K562 treated with DMSO at 1 percent for 4 hours (cell line): ENCODE results near the gene CARS1. TPM values are rescaled to one million over a fixed set of nuclear protein-coding genes. Genes with fewer than 3 reads are reported as not detected.

Source experiments
- total RNA-seq: library from RNA; unstranded; fragments of 300-600 nt; gene quantifications from 2 replicates; pipeline ENCODE4 v1.2.3, GENCODE V29; 2022; ENCODE audit not compliant: insufficient read depth

Gene CARS1
- total RNA-seq: 153 and 162 TPM in 2 replicates

DNA sequence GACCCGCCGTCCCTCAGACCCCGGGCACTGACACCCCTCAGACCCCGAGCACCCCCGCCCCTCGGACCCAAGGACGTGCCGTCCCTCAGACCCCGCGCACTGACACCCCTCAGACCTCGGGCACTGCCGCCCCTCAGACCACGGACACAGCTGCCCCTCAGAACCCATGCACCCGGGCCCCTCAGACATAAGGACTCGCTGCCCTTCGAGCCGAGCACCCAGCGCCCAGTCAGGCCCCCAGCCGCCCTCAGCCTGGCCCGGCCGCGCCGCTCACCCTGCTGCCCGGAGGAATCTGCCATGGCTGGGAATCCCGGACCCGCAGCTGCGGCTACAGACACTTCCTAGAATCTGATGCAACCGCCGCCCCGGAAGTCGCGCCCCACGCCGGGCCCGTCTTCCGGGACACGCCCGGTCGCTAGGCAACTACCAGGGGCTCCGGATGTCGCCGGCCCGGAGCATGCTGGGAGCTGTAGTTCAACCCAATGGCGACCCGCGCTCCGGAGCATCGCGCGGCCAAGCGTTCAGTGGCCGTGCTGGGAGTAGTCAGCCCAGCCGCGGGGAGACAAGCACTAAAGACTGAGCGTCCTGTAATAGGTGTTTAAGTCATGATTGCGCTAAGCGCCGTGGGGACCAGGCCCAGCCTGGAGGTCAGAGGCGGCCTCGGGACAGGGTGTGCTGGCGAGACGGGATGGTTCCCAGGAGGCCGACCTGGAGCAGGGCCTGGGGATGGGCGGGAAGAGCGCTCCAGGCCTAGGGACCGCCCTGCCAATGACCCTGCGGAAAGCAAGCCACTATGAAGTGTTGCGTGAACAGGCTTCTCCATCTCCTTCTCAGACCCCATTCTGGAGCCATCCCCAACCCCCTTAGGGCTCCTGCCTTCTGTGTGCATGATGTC lies at the start of gene CARS1:
CARS1 (minus strand) TSS at position 355 of the 895 bp plus-strand sequence; CDS start at position 299, 56 bp downstream.

DNA sequence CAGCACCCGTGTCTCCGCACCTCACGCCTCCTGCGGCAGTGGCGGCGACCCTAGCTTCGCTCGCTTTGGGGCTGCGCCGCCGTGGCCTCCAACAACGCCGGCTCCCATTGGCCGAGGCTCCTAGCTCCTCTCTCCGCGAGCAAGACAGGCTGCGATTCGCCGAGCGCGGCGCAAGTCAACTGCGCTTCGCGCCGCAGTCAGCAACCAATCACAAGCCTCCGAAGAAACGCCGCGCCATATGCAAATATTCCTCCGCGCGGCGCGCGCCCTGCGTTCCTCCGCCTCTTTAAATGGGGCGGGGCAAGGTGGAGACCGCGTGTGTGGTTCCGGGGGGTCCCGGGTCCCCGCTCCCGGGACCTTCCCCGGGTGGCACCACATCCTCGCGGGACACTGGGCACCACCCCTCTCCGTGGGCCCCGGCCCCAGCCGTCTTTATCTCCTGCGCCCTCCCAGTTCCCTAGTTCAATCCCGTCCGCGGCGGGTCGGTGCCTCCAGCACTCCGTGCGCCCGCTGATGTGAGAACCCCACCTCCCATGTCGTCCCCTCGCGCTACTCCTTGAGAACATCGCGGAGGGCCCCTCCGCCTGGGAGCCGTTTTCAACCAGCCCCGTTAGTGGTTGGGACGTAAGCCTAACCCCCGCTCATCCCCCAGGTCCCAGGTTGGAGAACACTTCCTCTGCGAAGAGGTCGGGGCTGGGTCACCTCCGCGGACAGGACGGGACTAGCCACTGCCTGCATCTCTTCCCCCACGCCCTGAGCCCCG lies 64.8 kb downstream of the CARS1 start, which contains the start of gene NAP1L4:
NAP1L4 (minus strand) TSS at position 96 of the 763 bp plus-strand sequence. CDS start 13,109 bp downstream, outside the sequence.

Other genes starting within 250 kb of the CARS1 start
- 15.1 and 15.4 TPM in 2 replicates for gene CDKN1C, start 171.6 kb downstream of the CARS1 start, total RNA-seq
- gene PHLDA2, start 128.0 kb downstream of the CARS1 start, total RNA-seq: 49.7 and 53.1 TPM in 2 replicates
- gene NAP1L4, start 65.1 kb downstream of the CARS1 start, total RNA-seq: 89.8 and 102 TPM in 2 replicates
- 7.1 and 8.0 TPM in 2 replicates for gene OSBPL5, start 107.9 kb upstream of the CARS1 start, total RNA-seq
- not detected in 2 replicates for gene MRGPRG, start 161.4 kb upstream of the CARS1 start, total RNA-seq
- not detected in 2 replicates for gene MRGPRE, start 175.0 kb upstream of the CARS1 start, total RNA-seq